Articular chondrocyte of knee joint (primary cell): ENCODE data around the gene SLC9C1. TPM values are rescaled to one million over a fixed set of nuclear protein-coding genes. Genes with fewer than 3 reads are reported as not detected.

Source experiments
- small RNA-seq: library from RNA; depleted of rRNA; stranded (forward); fragments of <200 nt; gene quantifications from one replicate; pipeline ENCODE3, GENCODE V24; 2012
- total RNA-seq: library from RNA; depleted of rRNA; stranded (reverse); fragments of >200 nt; gene quantifications from 2 replicates; pipeline ENCODE4 v1.2.3, GENCODE V29; 2012

Gene SLC9C1
- total RNA-seq = under 0.01 TPM in 1 of 2 replicates, not detected in the other

DNA sequence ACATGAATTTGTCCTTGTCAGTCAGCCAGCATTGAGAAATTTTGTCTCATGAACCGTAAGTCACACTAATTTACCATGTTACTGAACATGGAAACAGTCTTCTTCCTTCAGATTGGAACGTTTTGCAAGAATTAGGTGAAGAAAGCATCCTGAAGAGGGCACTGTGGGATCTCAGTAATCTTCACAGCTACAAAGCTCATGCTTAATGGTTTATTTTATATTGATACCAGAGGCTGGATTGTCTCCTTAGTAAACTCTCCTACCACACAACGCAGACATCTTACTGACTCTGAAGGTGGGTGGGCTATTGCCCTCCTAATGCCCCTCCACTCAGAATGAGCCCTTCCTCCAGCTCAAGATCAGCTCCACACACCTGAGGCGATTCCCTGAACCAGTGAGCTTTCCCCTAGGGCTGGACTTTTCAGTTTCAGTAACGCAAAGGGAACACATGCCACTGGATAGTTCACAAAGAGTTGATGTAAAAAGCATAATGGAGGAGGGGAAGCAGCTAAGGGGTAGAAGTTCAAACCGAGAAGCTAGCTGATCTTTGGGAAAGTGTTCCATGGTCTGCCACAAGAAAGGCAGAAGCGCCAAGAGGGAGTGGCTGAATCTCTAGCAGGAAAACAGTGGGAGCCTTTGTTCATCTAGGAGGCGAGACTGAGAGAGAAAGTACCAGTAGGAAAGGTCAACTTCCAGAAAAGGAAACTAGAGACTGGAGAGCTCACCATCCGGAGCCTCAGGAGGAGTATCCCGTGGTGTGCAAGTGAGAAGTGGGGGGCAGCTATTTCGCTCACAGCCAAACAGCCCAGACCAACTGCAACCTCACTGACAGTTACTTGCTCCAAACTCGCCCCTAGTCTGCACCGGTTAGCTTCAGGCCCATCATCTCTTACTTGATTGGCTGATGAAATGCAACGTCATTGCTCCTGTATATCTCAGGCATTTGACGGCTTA is at the start of gene SLC9C1:
TSS of gene SLC9C1 (minus strand) at position 849 of the 954 bp plus-strand sequence. CDS start 7,425 bp downstream, outside the sequence.

GRCh38 chr3:112333002-112333380 is 39.0 kb upstream of the SLC9C1 start, which contains the start of gene CD200:
CD200 (plus strand) TSS chr3:112333156; CDS start chr3:112333213, 57 bp downstream.

GRCh38 chr3:112132975-112133448 is 161.0 kb downstream of the SLC9C1 start, which contains the start of gene GCSAM:
GCSAM (minus strand) TSS chr3:112133248; CDS start chr3:112133120, 128 bp downstream.

Small RNA genes lying within 50 kb of the gene (small RNA-seq; reads per million reads assigned to genes)
- gene MIR567 = not detected

Other genes starting within 250 kb of the SLC9C1 start
- gene C3orf52, start 207.8 kb downstream of the SLC9C1 start, total RNA-seq = 5.1 and 5.8 TPM in 2 replicates
- not detected in 2 replicates for gene GCSAM, start 161.0 kb downstream of the SLC9C1 start, total RNA-seq
- not detected in 2 replicates for gene CD200, start 38.9 kb upstream of the SLC9C1 start, total RNA-seq
- not detected in 2 replicates for gene BTLA, start 205.3 kb upstream of the SLC9C1 start, total RNA-seq